IMR-90 (cell line): ENCODE results near the gene TCF12.

Experiments used
- BHLHE40 ChIP-seq: fragments of 150-350 bp; IDR thresholded peaks from 2 replicates; pipeline ENCODE4 v1.6.1; 2016; ENCODE audit warnings: mild to moderate bottlenecking, low read depth, low read length
- CHD1 ChIP-seq: IDR thresholded peaks from 2 replicates; pipeline ENCODE4 v1.6.1; 2012; ENCODE audit warnings: low read depth, low read length, improper control_type of control experiment
- MAFK ChIP-seq: IDR thresholded peaks from 2 replicates; pipeline ENCODE4 v1.6.1; 2012; ENCODE audit warnings: low read depth, low read length, improper control_type of control experiment
- MXI1 ChIP-seq: IDR thresholded peaks from 2 replicates; pipeline ENCODE4 v1.6.1; 2012; ENCODE audit warnings: low read depth, mild to moderate bottlenecking, low read length, moderate library complexity, borderline replicate concordance
- POLR2A ChIP-seq: IDR thresholded peaks from 2 replicates; pipeline ENCODE4 v1.6.1; 2012; ENCODE audit warnings: mild to moderate bottlenecking, low read depth, low read length
- RFX5 ChIP-seq: IDR thresholded peaks from 2 replicates; pipeline ENCODE4 v1.8.0; 2012; ENCODE audit warnings: low read depth, mild to moderate bottlenecking, low read length, moderate library complexity
- TF ChIP-seq, protein P1 (sequence below): conservative IDR thresholded peaks from 2 replicates; pipeline ENCODE4 v1.5.1; 2012; ENCODE audit warnings: mild to moderate bottlenecking, low read depth, low read length, improper control_type of control experiment

DNA sequence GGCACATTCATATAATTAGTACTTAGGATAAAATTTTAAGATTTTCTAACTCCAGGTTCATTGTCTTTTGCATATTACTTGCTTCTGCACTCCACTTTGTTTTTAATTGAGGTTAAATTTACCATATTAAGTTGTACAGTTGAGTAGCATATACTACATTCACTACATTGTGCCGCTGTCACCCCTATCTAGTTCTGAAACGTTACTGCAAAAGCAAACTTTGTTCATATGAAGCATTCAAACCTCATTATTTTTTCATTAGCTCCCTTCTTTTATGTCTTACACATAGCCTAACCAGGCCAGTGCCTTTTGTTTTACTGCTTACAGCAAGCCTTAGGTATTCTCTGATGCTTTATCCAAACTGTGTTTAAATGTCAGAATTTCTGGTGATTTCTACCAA is 274.7 kb downstream of the TCF12 start:
- TF ChIP-seq, protein P1, sequence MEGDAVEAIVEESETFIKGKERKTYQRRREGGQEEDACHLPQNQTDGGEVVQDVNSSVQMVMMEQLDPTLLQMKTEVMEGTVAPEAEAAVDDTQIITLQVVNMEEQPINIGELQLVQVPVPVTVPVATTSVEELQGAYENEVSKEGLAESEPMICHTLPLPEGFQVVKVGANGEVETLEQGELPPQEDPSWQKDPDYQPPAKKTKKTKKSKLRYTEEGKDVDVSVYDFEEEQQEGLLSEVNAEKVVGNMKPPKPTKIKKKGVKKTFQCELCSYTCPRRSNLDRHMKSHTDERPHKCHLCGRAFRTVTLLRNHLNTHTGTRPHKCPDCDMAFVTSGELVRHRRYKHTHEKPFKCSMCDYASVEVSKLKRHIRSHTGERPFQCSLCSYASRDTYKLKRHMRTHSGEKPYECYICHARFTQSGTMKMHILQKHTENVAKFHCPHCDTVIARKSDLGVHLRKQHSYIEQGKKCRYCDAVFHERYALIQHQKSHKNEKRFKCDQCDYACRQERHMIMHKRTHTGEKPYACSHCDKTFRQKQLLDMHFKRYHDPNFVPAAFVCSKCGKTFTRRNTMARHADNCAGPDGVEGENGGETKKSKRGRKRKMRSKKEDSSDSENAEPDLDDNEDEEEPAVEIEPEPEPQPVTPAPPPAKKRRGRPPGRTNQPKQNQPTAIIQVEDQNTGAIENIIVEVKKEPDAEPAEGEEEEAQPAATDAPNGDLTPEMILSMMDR = no peak
- no peak for TF ChIP-seq CHD1
- TF ChIP-seq POLR2A = no peak
- no peak for TF ChIP-seq RFX5
- no peak for TF ChIP-seq BHLHE40
- TF ChIP-seq MAFK = no peak
- TF ChIP-seq MXI1 = no peak
